Measurements from ENCODE around the gene NPHS1. TPM values are rescaled to one million over a fixed set of nuclear protein-coding genes. Genes with fewer than 3 reads are reported as not detected.

NPHS1 gene, protein sequence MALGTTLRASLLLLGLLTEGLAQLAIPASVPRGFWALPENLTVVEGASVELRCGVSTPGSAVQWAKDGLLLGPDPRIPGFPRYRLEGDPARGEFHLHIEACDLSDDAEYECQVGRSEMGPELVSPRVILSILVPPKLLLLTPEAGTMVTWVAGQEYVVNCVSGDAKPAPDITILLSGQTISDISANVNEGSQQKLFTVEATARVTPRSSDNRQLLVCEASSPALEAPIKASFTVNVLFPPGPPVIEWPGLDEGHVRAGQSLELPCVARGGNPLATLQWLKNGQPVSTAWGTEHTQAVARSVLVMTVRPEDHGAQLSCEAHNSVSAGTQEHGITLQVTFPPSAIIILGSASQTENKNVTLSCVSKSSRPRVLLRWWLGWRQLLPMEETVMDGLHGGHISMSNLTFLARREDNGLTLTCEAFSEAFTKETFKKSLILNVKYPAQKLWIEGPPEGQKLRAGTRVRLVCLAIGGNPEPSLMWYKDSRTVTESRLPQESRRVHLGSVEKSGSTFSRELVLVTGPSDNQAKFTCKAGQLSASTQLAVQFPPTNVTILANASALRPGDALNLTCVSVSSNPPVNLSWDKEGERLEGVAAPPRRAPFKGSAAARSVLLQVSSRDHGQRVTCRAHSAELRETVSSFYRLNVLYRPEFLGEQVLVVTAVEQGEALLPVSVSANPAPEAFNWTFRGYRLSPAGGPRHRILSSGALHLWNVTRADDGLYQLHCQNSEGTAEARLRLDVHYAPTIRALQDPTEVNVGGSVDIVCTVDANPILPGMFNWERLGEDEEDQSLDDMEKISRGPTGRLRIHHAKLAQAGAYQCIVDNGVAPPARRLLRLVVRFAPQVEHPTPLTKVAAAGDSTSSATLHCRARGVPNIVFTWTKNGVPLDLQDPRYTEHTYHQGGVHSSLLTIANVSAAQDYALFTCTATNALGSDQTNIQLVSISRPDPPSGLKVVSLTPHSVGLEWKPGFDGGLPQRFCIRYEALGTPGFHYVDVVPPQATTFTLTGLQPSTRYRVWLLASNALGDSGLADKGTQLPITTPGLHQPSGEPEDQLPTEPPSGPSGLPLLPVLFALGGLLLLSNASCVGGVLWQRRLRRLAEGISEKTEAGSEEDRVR (N-terminal part only)
- total RNA-seq (2021; ENCODE audit: unreplicated experiment) (0.67 TPM), Bru-seq, nascent RNA (percentile 25 among the genes with signal in this experiment), BruChase-seq, experiment 1, labeled RNA remaining after a 2-hour chase (percentile 25 among the genes with signal in this experiment), BruChase-seq, experiment 2, labeled RNA remaining after a 6-hour chase (percentile 23 among the genes with signal in this experiment)
- 1.2 TPM for polyA plus RNA-seq (2012; ENCODE audit: insufficient read length)
- long read RNA-seq, partial matches to known transcripts, result 0 of 2 reads
- long read RNA-seq, other reads (novel, unspliced or antisense), result 2 of 2 reads

DNA sequence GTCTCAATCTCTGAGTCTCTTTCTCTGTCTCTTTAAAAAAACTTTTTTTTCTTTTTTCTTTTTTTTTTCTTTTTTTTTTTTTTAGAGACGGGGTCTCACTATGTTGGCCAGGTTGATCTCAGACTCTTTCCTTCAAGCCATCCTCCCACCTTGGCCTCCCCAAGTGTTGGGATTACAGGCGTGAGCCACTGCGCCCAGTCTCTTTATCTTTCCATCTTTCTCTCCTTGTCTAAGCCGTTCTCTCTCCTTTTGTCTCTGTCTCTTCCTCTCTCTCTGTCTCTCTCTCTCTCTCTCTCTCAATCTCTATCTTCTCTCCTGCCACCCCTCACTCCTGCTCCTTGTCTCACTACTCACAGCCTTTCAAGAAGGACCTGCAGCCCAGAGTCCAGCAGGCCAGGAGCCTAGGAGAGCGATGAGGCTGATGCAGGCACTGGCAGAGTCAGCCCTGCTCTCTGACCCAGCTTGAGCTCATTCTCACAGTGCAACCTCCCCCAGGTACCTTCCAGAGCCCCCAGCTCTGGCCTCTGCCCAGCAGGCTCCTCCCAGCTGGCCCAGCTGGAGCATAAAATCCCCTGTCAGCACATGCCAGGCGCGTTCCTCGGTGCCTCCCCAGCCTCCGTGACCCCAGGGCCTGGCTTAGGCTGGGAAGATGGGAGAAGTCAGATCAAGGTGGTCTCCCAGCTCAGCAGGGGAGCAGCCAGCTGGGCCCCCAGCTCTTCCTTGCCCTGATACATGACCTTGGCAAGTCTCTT, at the start of gene NPHS1:
Gene NPHS1, minus strand, starts transcription at position 476 of the 752 bp plus-strand sequence. CDS start 667 bp downstream, outside the sequence.
- TF ChIP-seq SIN3A (IDR thresholded peaks at IDR 0.05; ENCODE audit: borderline replicate concordance, insufficient read depth, low read depth, low read length), result no peak
- TF ChIP-seq CTCF (IDR thresholded peaks at IDR 0.05), result no peak
- TF ChIP-seq POLR2AphosphoS5 (IDR thresholded peaks at IDR 0.05; ENCODE audit: low read depth, low read length), result no peak
- Histone ChIP-seq H3K9me3 (ENCODE audit: control insufficient read depth, insufficient read depth, low read depth, low read length) (no peaks in the 10 kb centered on the region), H3K27me3 (ENCODE audit: control insufficient read depth, insufficient read depth, low read length) (no peaks in the 10 kb centered on the region), H3K36me3 (ENCODE audit: control insufficient read depth, insufficient read depth, low read length) (no peaks in the 10 kb centered on the region), H3K27ac (ENCODE audit: low read length) (no peak within 1 kb of the TSS), H3K4me3 (ENCODE audit: low read depth in 2 of 2, low read length in 2 of 2) (no peak within 1 kb of the TSS), H3K4me1 (ENCODE audit: control insufficient read depth, insufficient read depth, low read length) (peaks cover 5% of the 10 kb centered on the region; the same call in 1 of the 2 replicates)
- POLR2A ChIA-PET, result interaction anchor here (0.7 kb wide), 1 partner anchor 145 kb away, joined by 4 read pairs; no protein-coding TSS in a partner anchor
- CTCF ChIA-PET, result interaction anchor here (0.6 to 1.1 kb wide), 2 partner anchors 18 to 170 kb away, joined by 3 to 11 read pairs; no protein-coding TSS in a partner anchor
- no TSS peak for BruUV-seq (replicated peaks)
- ATAC-seq, result no peak
- intact Hi-C loops (cut with micrococcal nuclease; ENCODE audit: unreplicated experiment) (no loop called here), in situ Hi-C loops (cut with HindIII; ENCODE audit: low pct_unique_long_range_greater_than_20kb, low sequenced_read_pairs) (loop anchor here (10.0 kb wide), 1 partner anchor 63 kb away; no protein-coding TSS in a partner anchor)
- no peak for DNase-seq (ENCODE audit: low read depth, low spot score)

GRCh38 chr19:35901055-35901644, 48.8 kb upstream of the NPHS1 start:
- Histone ChIP-seq H3K9me3 (ENCODE audit: control insufficient read depth, insufficient read depth, low read depth, low read length) (no peaks in the 10 kb centered on the region), H3K4me1 (ENCODE audit: control insufficient read depth, insufficient read depth, low read length) (peaks cover 23% of the 10 kb centered on the region), H3K36me3 (ENCODE audit: control insufficient read depth, insufficient read depth, low read length) (no peaks in the 10 kb centered on the region), H3K27ac (ENCODE audit: low read length) (peak overlapping the region; percentile 90), H3K4me3 (ENCODE audit: low read depth in 2 of 2, low read length in 2 of 2) (peak overlapping the region; percentile 88 to 90), H3K27me3 (ENCODE audit: control insufficient read depth, insufficient read depth, low read length) (no peaks in the 10 kb centered on the region)
- ChIA-PET CTCF (no interaction called here), POLR2A (interaction anchor here (0.5 to 0.6 kb wide), 5 partner anchors 17 to 823 kb away, joined by 3 to 7 read pairs (median 4); no protein-coding TSS in a partner anchor)
- in situ Hi-C loops (cut with HindIII; ENCODE audit: low pct_unique_long_range_greater_than_20kb, low sequenced_read_pairs), result loop anchor here (10.0 kb wide), 1 partner anchor 66 kb away; no protein-coding TSS in a partner anchor
- BruUV-seq (replicated peaks), result TSS peak; percentile 94
- DNase-seq (ENCODE audit: low read depth, low spot score), result no peak
- TF ChIP-seq SIN3A (IDR thresholded peaks at IDR 0.05; ENCODE audit: borderline replicate concordance, insufficient read depth, low read depth, low read length) (no peak), CTCF (IDR thresholded peaks at IDR 0.05) (no peak), TCF7L2 (IDR thresholded peaks at IDR 0.05; ENCODE audit: low read depth, low read length) (no peak), POLR2AphosphoS5 (IDR thresholded peaks at IDR 0.05; ENCODE audit: low read depth, low read length) (no peak)
- TF ChIP-seq, protein P1, sequence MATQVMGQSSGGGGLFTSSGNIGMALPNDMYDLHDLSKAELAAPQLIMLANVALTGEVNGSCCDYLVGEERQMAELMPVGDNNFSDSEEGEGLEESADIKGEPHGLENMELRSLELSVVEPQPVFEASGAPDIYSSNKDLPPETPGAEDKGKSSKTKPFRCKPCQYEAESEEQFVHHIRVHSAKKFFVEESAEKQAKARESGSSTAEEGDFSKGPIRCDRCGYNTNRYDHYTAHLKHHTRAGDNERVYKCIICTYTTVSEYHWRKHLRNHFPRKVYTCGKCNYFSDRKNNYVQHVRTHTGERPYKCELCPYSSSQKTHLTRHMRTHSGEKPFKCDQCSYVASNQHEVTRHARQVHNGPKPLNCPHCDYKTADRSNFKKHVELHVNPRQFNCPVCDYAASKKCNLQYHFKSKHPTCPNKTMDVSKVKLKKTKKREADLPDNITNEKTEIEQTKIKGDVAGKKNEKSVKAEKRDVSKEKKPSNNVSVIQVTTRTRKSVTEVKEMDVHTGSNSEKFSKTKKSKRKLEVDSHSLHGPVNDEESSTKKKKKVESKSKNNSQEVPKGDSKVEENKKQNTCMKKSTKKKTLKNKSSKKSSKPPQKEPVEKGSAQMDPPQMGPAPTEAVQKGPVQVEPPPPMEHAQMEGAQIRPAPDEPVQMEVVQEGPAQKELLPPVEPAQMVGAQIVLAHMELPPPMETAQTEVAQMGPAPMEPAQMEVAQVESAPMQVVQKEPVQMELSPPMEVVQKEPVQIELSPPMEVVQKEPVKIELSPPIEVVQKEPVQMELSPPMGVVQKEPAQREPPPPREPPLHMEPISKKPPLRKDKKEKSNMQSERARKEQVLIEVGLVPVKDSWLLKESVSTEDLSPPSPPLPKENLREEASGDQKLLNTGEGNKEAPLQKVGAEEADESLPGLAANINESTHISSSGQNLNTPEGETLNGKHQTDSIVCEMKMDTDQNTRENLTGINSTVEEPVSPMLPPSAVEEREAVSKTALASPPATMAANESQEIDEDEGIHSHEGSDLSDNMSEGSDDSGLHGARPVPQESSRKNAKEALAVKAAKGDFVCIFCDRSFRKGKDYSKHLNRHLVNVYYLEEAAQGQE (IDR thresholded peaks at IDR 0.05; ENCODE audit: insufficient read depth in 1 of 2, low read depth in 2 of 2, low read length in 1 of 2), result no peak
- intact Hi-C loops (cut with micrococcal nuclease; ENCODE audit: unreplicated experiment), result no loop called here
- no peak for ATAC-seq
